K562 (cell line): ENCODE measurements around the gene OXA1L. TPM values are rescaled to one million over a fixed set of nuclear protein-coding genes. Genes with fewer than 3 reads are reported as not detected.

ENCODE experiments used
- ATAC-seq: fragments of 200-7000 bp; cut with Tn5 transposase; 3 replicates; pipeline ENCODE4 v1.9.1; 2020; ENCODE audit warnings: moderate library complexity
- BruUV-seq: library from RNA; stranded (reverse); fragments of 400-500 nt; replicated peaks from 2 replicates; lab custom pipeline; 2021; lab: Mats Ljungman, UMichigan
- CTCF ChIA-PET: fragments of 300-600 bp; formaldehyde crosslinking; extraction: SDS; loops from one replicate; lab custom pipeline; 2021; ENCODE audit warnings: low intra/inter-chr PET ratio; lab: Yijun Ruan, JAX
- POLR2A ChIA-PET: fragments of 300-600, 350-650 bp; sonication (Branson Sonifier 250); formaldehyde crosslinking; extraction: SDS; loops from one replicate; lab custom pipeline; 2021; ENCODE audit warnings: antibody characterized with exemption, inconsistent platforms; lab: Yijun Ruan, JAX
- DNase-seq, 4 experiments: peaks; one replicate each; pipeline versions ENCODE4 v3.0.0 to v3.0.0-alpha.2; 2011 to 2018; ENCODE audit warnings: low spot score in 3 of 4, mixed read lengths in 3 of 4; ENCODE audit errors: extremely low read depth in 1 of 4
- FAIRE-seq: peaks from 2 replicates; lab custom pipeline; 2011; peaks lifted over from hg19 to GRCh38; lab: Jason Lieb, UNC
- H2AFZ ChIP-seq: 2 replicates; pipeline ENCODE4 v1.6.0; 2011; ENCODE audit warnings: low read depth, low read length, control low read depth, inconsistent platforms
- H3K27ac ChIP-seq: fragments of 200-600 bp; 3 replicates; pipeline ENCODE4 v1.8.0; 2011; ENCODE audit warnings: low read depth, mild to moderate bottlenecking, control low read depth, inconsistent platforms, low read length, moderate library complexity, mixed read lengths; ENCODE audit errors: extremely low read depth
- H3K27me3 ChIP-seq, 2 experiments: fragments of 300-600 bp in 1 of 2; 2 replicates in 1 of 2; 3 replicates in 1 of 2; pipeline versions ENCODE4 v1.6.0 to v1.8.0; 2011; ENCODE audit warnings: inconsistent platforms in 2 of 2, low read length in 2 of 2, mild to moderate bottlenecking in 1 of 2, mixed read lengths in 1 of 2, moderate library complexity in 1 of 2; ENCODE audit not compliant: control insufficient read depth in 2 of 2, insufficient read depth in 2 of 2
- H3K36me3 ChIP-seq: fragments of 300-600 bp; 3 replicates; pipeline ENCODE4 v1.8.0; 2011; ENCODE audit warnings: mild to moderate bottlenecking, low read length, inconsistent platforms; ENCODE audit not compliant: control insufficient read depth, insufficient read depth
- H3K4me1 ChIP-seq, 2 experiments: fragments of 200-600 bp in 1 of 2; replicated peaks in 1 of 2; 2 replicates in 1 of 2; 3 replicates in 1 of 2; pipeline versions ENCODE4 v1.5.1 to v1.8.0; 2011; ENCODE audit warnings: inconsistent platforms in 2 of 2, low read length in 2 of 2, mild to moderate bottlenecking in 1 of 2, mixed read lengths in 1 of 2, moderate library complexity in 1 of 2; ENCODE audit not compliant: control insufficient read depth in 2 of 2, insufficient read depth in 2 of 2
- H3K4me2 ChIP-seq: 2 replicates; pipeline ENCODE4 v1.6.1; 2011; ENCODE audit warnings: low read length, control low read depth, inconsistent platforms, mixed read lengths; ENCODE audit not compliant: insufficient read depth
- H3K4me3 ChIP-seq: fragments of 200-600 bp; sonication (generic), shearing (Covaris generic); 2 replicates; pipeline ENCODE4 v1.5.1; 2016; ENCODE audit warnings: control low read depth, inconsistent platforms
- H3K79me2 ChIP-seq: fragments of 200-600 bp; 3 replicates; pipeline ENCODE4 v1.8.0; 2011; ENCODE audit warnings: low read length, inconsistent platforms; ENCODE audit not compliant: control insufficient read depth, insufficient read depth
- H3K9ac ChIP-seq, 2 experiments: 2 replicates each; pipeline versions ENCODE4 v1.6.0 to v1.6.1; 2011; ENCODE audit warnings: low read depth in 2 of 2, low read length in 2 of 2, control low read depth in 1 of 2, inconsistent platforms in 1 of 2, mild to moderate bottlenecking in 1 of 2, mixed read lengths in 1 of 2; ENCODE audit not compliant: insufficient read depth in 1 of 2
- H3K9me1 ChIP-seq: one replicate; pipeline ENCODE4 v1.6.0; 2011; ENCODE audit warnings: inconsistent platforms, mild to moderate bottlenecking, low read length, moderate library complexity; ENCODE audit not compliant: control insufficient read depth, insufficient read depth
- H3K9me3 ChIP-seq: replicated peaks from 2 replicates; pipeline ENCODE4 v1.5.1; 2011; ENCODE audit warnings: low read depth, low read length, inconsistent platforms; ENCODE audit not compliant: control insufficient read depth, insufficient read depth
- H4K20me1 ChIP-seq: replicated peaks from 2 replicates; pipeline ENCODE4 v1.6.1; 2011; ENCODE audit warnings: low read length, inconsistent platforms, mixed read lengths; ENCODE audit not compliant: control insufficient read depth, insufficient read depth
- ARHGAP35 ChIP-seq: fragments of 450-650 bp; IDR thresholded peaks from 2 replicates; pipeline ENCODE4 v1.6.1; 2018; ENCODE audit not compliant: partially characterized antibody
- BMI1 ChIP-seq: fragments of 150-350 bp; IDR thresholded peaks from 2 replicates; pipeline ENCODE4 v1.6.1; 2014; ENCODE audit warnings: low read length
- CHCHD3 ChIP-seq: fragments of 250-450 bp; sonication (Bioruptor Pico); IDR thresholded peaks from 2 replicates; pipeline ENCODE4 v2.1.2; 2022; ENCODE audit warnings: mild to moderate bottlenecking
- CHD1 ChIP-seq: fragments of 200-600 bp; sonication (generic); IDR thresholded peaks from one replicate; pipeline ENCODE4 v1.6.1; 2012; ENCODE audit warnings: mild to moderate bottlenecking, moderate library complexity, low read length, inconsistent platforms
- CHD2 ChIP-seq: IDR thresholded peaks from 2 replicates; pipeline ENCODE4 v1.6.1; 2011; ENCODE audit warnings: low read depth, low read length
- CHD4 ChIP-seq: fragments of 200-600 bp; sonication (generic); IDR thresholded peaks from 3 replicates; pipeline ENCODE4 v1.6.1; 2012; ENCODE audit warnings: low read depth, mild to moderate bottlenecking, mixed read lengths, low read length, inconsistent platforms; ENCODE audit not compliant: insufficient read depth, insufficient replicate concordance, poor library complexity, severe bottlenecking
- DACH1 ChIP-seq: fragments of 450-650 bp; IDR thresholded peaks from 2 replicates; pipeline ENCODE4 v1.6.1; 2018; ENCODE audit not compliant: partially characterized antibody
- DIDO1 ChIP-seq: fragments of 450-650 bp; IDR thresholded peaks from 2 replicates; pipeline ENCODE4 v1.6.1; 2016; ENCODE audit warnings: low read depth, missing biosample characterization, missing genetic modification characterization
- HNRNPL ChIP-seq: fragments of 200-400 bp; formaldehyde crosslinking; IDR thresholded peaks from 2 replicates; pipeline ENCODE4 v1.6.1; 2017; ENCODE audit warnings: low read depth, mild to moderate bottlenecking, low read length
- L3MBTL2 ChIP-seq: fragments of 450-650 bp; IDR thresholded peaks from 2 replicates; pipeline ENCODE4 v1.6.1; 2016; ENCODE audit warnings: mild to moderate bottlenecking, moderate library complexity
- MAFG ChIP-seq: fragments of 450-650 bp; conservative IDR thresholded peaks from 2 replicates; pipeline ENCODE4 v1.6.1; 2016; ENCODE audit warnings: missing genetic modification characterization, missing compliant biosample characterization
- POLR2AphosphoS5 ChIP-seq: IDR thresholded peaks from 2 replicates; pipeline ENCODE4 v1.6.1; 2011; ENCODE audit warnings: mild to moderate bottlenecking, low read depth, low read length, moderate library complexity; ENCODE audit not compliant: control insufficient read depth, insufficient read depth
- POLR2G ChIP-seq: fragments of 200-400 bp; formaldehyde crosslinking; IDR thresholded peaks from 2 replicates; pipeline ENCODE4 v1.6.1; 2017; ENCODE audit warnings: low read depth, mild to moderate bottlenecking, antibody characterized with exemption, low read length, moderate library complexity
- RBFOX2 ChIP-seq: fragments of 200-400 bp; formaldehyde crosslinking; IDR thresholded peaks from 2 replicates; pipeline ENCODE4 v1.6.1; 2017; ENCODE audit warnings: low read depth, mild to moderate bottlenecking, low read length, moderate library complexity
- ZBTB12 ChIP-seq: fragments of 250-450 bp; sonication (Bioruptor Pico); IDR thresholded peaks from 2 replicates; pipeline ENCODE4 v1.4.0; 2020
- ZNF780A ChIP-seq: fragments of 250-450 bp; sonication (Bioruptor Pico); IDR thresholded peaks from 2 replicates; pipeline ENCODE4 v1.5.0; 2021; ENCODE audit warnings: mild to moderate bottlenecking
- WGBS: fragments of 100-300 bp; shearing (Covaris generic); methylation state at CpG from one replicate; pipeline ENCODE4 v1.1.6; 2016; ENCODE audit warnings: low coverage, mixed read lengths; ENCODE audit not compliant: insufficient coverage; ENCODE audit errors: missing lambda C conversion rate; 5-methylcytosine and 5-hydroxymethylcytosine counted together
- in situ Hi-C: fragments of 300-500 bp; cut with MboI; formaldehyde crosslinking; loops from 4 replicates; pipeline ENCODE4 v1.15.0; 2018; ENCODE audit warnings: inconsistent platforms, mixed read lengths
- intact Hi-C: fragments of 100-400 bp; cut with micrococcal nuclease; formaldehyde crosslinking; loops from 2 replicates; pipeline ENCODE4 v1.14.2; 2022
- polyA plus RNA-seq, 8 experiments: library from polyadenylated mRNA; depleted of rRNA in 4 of 8; stranded (reverse) in 5 of 8; unstranded in 3 of 8; fragments of >200 nt; fragmentation: Nextera tagmentation in 2 of 8; fragmentation: Illumina TruSeq in 1 of 8; extraction: Ambion mirVana in 2 of 8; extraction: Trizol in 1 of 8; gene quantifications; 2 replicates each; pipeline versions ENCODE4 v1.2.1 to v1.2.3, GENCODE V29; 2011 to 2014; ENCODE audit warnings: inconsistent platforms in 1 of 8, missing spikeins in 1 of 8
- total RNA-seq, 7 experiments: library from RNA; depleted of rRNA in 6 of 7; stranded (reverse); fragments of >200 nt in 6 of 7; fragmentation: Illumina TruSeq in 2 of 7; extraction: Trizol in 2 of 7; gene quantifications; 2 replicates each; pipeline versions ENCODE4 v1.2.1 to v1.2.3, GENCODE V29; 2011 to 2021; ENCODE audit warnings: low replicate concordance in 1 of 7
- TF ChIP-seq, protein P1 (sequence below): fragments of 250-450 bp; sonication (Bioruptor Pico); IDR thresholded peaks from 2 replicates; pipeline ENCODE4 v1.5.0; 2020; ENCODE audit warnings: mild to moderate bottlenecking

OXA1L gene
- total and polyA plus RNA-seq, 9 of the 15 experiments (the other 6 are each of a cell fraction or from before 2014, with no cell fraction given), result 100 to 204 (median 145) TPM

GRCh38 chr14:22774011-22774706 is 7.7 kb downstream of the OXA1L start:
- Histone ChIP-seq H3K4me3 (no peak overlapping the region), H2AFZ (no peak overlapping the region), H3K27me3 (no peaks in the 10 kb centered on the region), H4K20me1 (no peaks in the 10 kb centered on the region), H3K4me1 (peaks cover 0 to 5% of the 10 kb centered on the region in 2 experiments; a peak in 2 of 5 replicates), H3K9ac (no peak overlapping the region), H3K4me2 (no peak overlapping the region), H3K9me3 (no peaks in the 10 kb centered on the region), H3K9me1 (no peaks in the 10 kb centered on the region), H3K27ac (no peak overlapping the region), H3K36me3 (peaks cover 47% of the 10 kb centered on the region), H3K79me2 (peaks cover 7% of the 10 kb centered on the region; the same call in 2 of the 3 replicates)
- intact Hi-C loops (loop anchor here (10.0 kb wide), 1 partner anchor 491 kb away; no protein-coding TSS in a partner anchor), in situ Hi-C loops (no loop called here)
- ChIA-PET CTCF (no interaction called here), POLR2A (interaction anchor here (0.6 to 3.3 kb wide), 13 partner anchors 8 to 218 kb away, joined by 3 to 17 read pairs (median 4); partner anchors contain the start of genes ABHD4 and OXA1L)
- DNase-seq (no peak), FAIRE-seq (no peak), ATAC-seq (peak; percentile 8; the same call in 2 of the 3 replicates)
- BruUV-seq, result no TSS peak
- WGBS, result 74% methylated on average over 10 of the region's 10 CpGs
- TF ChIP-seq L3MBTL2 (no peak), CHCHD3 (CRISPR knock-in tag) (no peak), CHD1 (no peak), ZNF780A (no peak), POLR2AphosphoS5 (peak; percentile 29; the same call in 1 of the 2 replicates), ZBTB12 (CRISPR knock-in tag) (no peak), CHD2 (no peak), DACH1 (no peak), RBFOX2 (peak; percentile 47), DIDO1 (tag) (no peak), CHD4 (no peak), HNRNPL (no peak), BMI1 (no peak), MAFG (tag) (peak; percentile 49), POLR2G (0 out of 2 replicates have a peak, but pooled peaks have one; percentile 28), ARHGAP35 (no peak)
- TF ChIP-seq, protein P1, sequence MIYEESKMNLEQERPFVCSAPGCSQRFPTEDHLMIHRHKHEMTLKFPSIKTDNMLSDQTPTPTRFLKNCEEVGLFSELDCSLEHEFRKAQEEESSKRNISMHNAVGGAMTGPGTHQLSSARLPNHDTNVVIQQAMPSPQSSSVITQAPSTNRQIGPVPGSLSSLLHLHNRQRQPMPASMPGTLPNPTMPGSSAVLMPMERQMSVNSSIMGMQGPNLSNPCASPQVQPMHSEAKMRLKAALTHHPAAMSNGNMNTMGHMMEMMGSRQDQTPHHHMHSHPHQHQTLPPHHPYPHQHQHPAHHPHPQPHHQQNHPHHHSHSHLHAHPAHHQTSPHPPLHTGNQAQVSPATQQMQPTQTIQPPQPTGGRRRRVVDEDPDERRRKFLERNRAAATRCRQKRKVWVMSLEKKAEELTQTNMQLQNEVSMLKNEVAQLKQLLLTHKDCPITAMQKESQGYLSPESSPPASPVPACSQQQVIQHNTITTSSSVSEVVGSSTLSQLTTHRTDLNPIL (CRISPR knock-in tag), result no peak
